GM18858 (cell line): ENCODE results near the gene RAMP2.

Experiments used
- ATAC-seq: cut with Tn5 transposase; IDR thresholded peaks from one replicate; pipeline ENCODE4 v1.9.1; 2021; ENCODE audit not compliant: unreplicated experiment

Gene RAMP2

GRCh38 chr17:42791948-42792347 lies 30.9 kb downstream of the RAMP2 start:
- no peak for ATAC-seq

GRCh38 chr17:42792545-42792944 lies 31.5 kb downstream of the RAMP2 start:
- ATAC-seq: no peak

- ATAC-seq: no peak
Observed at GRCh38 chr17:42795061-42795460, 34.0 kb downstream of the RAMP2 start.

GRCh38 chr17:42795465-42795864 lies 34.4 kb downstream of the RAMP2 start:
- no peak for ATAC-seq

DNA sequence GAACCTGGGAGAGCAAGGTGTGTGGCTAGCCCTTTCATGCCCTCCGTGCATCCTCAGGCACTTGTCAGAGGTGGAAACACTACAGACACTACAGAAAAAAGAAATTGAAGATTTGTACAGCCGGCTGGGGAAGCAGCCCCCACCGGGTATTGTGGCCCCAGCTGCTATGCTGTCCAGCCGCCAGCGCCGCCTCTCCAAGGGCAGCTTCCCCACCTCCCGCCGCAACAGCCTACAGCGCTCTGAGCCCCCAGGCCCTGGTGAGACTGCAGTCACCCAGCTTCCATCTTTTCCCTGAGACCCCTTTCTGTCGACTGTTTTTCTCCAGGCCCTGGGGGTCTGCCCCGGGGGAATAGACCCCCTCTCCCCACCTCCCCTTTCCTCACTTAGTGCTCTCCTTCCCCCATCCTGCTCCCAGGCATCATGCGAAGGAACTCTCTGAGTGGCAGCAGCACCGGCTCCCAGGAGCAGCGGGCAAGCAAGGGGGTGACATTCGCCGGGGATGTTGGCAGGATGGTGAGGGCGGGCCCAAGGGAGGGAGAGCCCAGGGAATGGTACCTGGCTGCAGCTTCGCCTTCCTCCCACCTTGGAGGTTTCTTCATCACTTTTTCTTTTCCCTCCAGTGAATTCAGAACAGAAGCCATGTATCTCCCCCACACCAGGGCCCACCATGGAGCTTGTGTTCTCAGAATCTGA lies 35.2 kb downstream of the RAMP2 start:
- ATAC-seq: no peak

- no peak for ATAC-seq
Observed at GRCh38 chr17:42797067-42798007, 36.3 kb downstream of the RAMP2 start.

GRCh38 chr17:42798011-42798382 lies 37.0 kb downstream of the RAMP2 start:
- ATAC-seq: no peak

GRCh38 chr17:42798383-42799380 lies 37.7 kb downstream of the RAMP2 start, which contains the start of the genes CNTD1 and COA3:
TSS of gene CNTD1 (plus strand) at chr17:42798861. CDS start at chr17:42799068, 207 bp downstream.
TSS of gene COA3 (minus strand) at chr17:42798704. CDS start at chr17:42798681, 23 bp downstream.
- ATAC-seq: peak; percentile 53

GRCh38 chr17:42803074-42803883 lies 42.3 kb downstream of the RAMP2 start:
- ATAC-seq: no peak

GRCh38 chr17:42804918-42805367 lies 43.9 kb downstream of the RAMP2 start:
- ATAC-seq: no peak

- no peak for ATAC-seq
Observed at GRCh38 chr17:42806249-42806648, 45.2 kb downstream of the RAMP2 start.

- no peak for ATAC-seq
Observed at GRCh38 chr17:42809250-42809649, 48.2 kb downstream of the RAMP2 start.
